LNCaP clone FGC (cell line): ENCODE data around the gene DEPP1.

Experiments used
- DNase-seq: peaks from one replicate; pipeline ENCODE4 v3.0.0-alpha.2; 2011; ENCODE audit warnings: low read depth
- H3K4me3 ChIP-seq: 2 replicates; pipeline ENCODE4 v1.5.1; 2011; ENCODE audit warnings: mild to moderate bottlenecking, low read depth, low read length, control low read depth
- TF ChIP-seq, protein P1 (sequence below): IDR thresholded peaks from 2 replicates; pipeline ENCODE4 v1.5.1; 2012; ENCODE audit warnings: mild to moderate bottlenecking; ENCODE audit not compliant: control insufficient read depth, insufficient read depth; ENCODE audit errors: extremely low read depth

DEPP1 gene

DNA sequence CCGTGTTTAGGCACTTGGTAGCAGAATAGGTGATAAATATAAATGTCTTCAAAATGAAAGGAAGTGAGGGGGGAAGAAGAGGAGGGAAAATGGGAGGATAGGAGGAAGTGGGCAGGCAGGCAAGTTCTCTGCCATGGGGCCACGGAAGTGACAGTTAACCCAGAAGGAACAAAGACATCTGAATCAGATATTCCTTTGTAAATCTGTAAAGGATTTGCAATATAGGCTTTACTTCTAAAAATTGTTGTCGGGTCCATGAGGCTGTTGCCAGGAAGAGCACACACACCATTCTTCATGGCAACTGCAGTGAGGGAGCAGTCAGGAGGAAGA is 42.7 kb downstream of the DEPP1 start:
- H3K4me3 ChIP-seq: no peak overlapping the region
- TF ChIP-seq, protein P1, sequence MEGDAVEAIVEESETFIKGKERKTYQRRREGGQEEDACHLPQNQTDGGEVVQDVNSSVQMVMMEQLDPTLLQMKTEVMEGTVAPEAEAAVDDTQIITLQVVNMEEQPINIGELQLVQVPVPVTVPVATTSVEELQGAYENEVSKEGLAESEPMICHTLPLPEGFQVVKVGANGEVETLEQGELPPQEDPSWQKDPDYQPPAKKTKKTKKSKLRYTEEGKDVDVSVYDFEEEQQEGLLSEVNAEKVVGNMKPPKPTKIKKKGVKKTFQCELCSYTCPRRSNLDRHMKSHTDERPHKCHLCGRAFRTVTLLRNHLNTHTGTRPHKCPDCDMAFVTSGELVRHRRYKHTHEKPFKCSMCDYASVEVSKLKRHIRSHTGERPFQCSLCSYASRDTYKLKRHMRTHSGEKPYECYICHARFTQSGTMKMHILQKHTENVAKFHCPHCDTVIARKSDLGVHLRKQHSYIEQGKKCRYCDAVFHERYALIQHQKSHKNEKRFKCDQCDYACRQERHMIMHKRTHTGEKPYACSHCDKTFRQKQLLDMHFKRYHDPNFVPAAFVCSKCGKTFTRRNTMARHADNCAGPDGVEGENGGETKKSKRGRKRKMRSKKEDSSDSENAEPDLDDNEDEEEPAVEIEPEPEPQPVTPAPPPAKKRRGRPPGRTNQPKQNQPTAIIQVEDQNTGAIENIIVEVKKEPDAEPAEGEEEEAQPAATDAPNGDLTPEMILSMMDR: no peak
- no peak for DNase-seq

- H3K4me3 ChIP-seq: no peak overlapping the region
Measured at GRCh38 chr10:44935201-44935965, 43.2 kb downstream of the DEPP1 start.

GRCh38 chr10:44934416-44935200 is 44.0 kb downstream of the DEPP1 start:
- no peak overlapping the region for H3K4me3 ChIP-seq
- TF ChIP-seq, protein P1: no peak
- DNase-seq: no peak

More at GRCh38 chr10:44935201-44935965, 43.2 kb downstream of the DEPP1 start:
- no peak for DNase-seq
- TF ChIP-seq, protein P1: no peak

GRCh38 chr10:44933451-44934321 is 44.9 kb downstream of the DEPP1 start:
- TF ChIP-seq, protein P1: no peak
- no peak for DNase-seq
- no peak overlapping the region for H3K4me3 ChIP-seq

DNA sequence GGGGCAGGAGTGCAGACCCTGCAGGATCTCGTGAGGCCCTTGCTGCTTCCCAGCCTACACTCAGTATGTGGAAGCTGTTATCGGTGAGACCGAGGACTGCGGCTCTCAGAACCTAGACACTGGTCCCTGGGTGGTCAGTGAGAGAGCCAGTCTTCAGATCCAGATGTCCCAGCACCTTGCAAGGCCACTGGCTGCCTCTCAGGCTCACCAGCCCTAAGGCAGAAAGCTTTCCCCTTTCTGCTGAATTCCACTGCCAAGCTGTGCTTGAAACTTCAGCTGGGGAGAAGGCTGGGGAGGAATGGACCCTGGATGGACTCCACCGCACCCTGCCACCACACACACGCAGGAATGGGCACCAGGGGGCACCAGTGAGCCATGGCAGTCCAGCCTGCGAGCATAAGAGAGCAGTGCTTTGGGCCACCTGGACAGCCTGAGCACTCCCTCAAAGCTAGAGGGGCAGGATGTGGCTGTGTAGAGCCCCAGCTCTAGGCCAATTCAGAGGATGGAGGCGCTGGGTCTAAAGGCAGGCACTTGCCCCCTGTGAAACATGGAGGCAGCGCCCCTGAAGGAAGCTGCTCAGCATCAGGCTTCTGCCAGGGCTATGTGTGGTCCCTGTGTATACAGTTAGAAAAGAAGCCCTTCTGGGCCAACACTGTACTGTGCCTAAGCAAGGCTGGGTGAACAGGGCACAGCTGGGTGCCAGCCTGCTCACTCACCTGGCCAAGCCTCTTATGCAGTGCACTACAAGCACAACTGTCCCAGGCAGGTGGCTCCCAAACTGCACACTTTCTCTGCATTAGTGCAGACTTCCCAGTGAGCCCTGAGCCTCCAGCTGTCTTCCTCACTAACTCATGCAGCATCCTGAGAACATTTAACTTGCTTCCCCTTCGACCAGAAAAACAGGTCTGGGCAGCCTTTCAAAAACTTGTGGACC is 45.8 kb downstream of the DEPP1 start:
- DNase-seq: peak; percentile 28
- no peak overlapping the region for H3K4me3 ChIP-seq
- TF ChIP-seq, protein P1: peak; percentile 99
